Measurements from ENCODE around the gene SEL1L.

SEL1L gene

DNA sequence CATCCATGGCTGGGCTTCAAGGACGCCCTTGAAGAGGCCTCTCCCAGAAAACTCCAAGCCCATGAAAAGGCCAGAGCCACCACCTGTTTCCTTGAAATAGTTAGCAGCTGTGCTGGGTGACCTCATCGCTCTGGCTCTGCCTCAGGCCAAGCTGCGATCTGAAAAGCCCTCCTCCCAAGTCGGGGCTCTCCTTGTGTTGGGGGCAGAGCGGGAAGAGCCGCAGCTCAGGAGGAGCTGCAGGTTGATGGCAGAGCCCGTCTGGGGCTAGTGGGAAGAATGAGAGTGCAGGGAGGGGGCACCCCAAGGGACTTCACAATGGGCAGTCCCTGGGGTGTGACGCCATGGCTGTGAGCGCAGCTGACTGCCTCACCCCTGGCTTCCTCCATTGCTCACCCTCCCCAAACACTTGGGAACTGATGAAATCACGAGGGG, 83.5 kb downstream of the SEL1L start:
- Histone ChIP-seq H4K20me1 (no peaks in the 10 kb centered on the region), H3K27me3 (no peaks in the 10 kb centered on the region), H3K4me3 (no peak overlapping the region), H3K4me2 (peak overlapping the region; percentile 82), H3K9ac (no peak overlapping the region), H3K36me3 (no peaks in the 10 kb centered on the region), H3K9me3 (0 out of 2 replicates have a peak, but pooled peaks cover 3% of the 10 kb centered on the region), H3K4me1 (peaks cover 45% of the 10 kb centered on the region), H3K27ac (no peak overlapping the region)
- TF ChIP-seq Cebpa-rat (IDR thresholded peaks at IDR 0.05): no peak

DNA sequence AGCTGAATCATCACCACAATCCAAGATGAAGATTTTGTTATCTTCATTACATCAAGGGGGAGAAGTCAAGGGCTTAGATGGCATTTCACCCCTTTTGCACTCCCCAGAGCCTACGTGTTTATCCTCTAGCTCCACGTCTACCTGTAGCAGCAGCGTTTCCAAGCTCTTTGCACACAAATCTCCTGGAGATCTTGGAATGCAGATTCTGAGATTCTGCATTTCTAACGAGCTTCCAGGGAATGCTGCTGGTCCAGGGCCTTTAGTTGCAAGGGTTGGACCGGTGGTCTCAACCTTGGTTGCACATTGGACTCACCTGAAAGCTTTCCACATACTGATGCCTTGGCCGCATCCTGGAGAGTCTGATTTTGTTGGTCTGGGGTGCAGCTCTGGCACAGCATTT, 84.1 kb downstream of the SEL1L start:
- no peak overlapping the region for H3K27ac ChIP-seq
- H3K27me3 ChIP-seq: no peaks in the 10 kb centered on the region
- peaks cover 3% of the 10 kb centered on the region; the same call in 1 of the 2 replicates for H3K9me3 ChIP-seq
- peak overlapping the region; percentile 82 for H3K4me2 ChIP-seq
- H3K9ac ChIP-seq: no peak overlapping the region
- H3K36me3 ChIP-seq: no peaks in the 10 kb centered on the region
- H4K20me1 ChIP-seq: no peaks in the 10 kb centered on the region
- H3K4me1 ChIP-seq: peaks cover 40% of the 10 kb centered on the region
- TF ChIP-seq Cebpa-rat (IDR thresholded peaks at IDR 0.05): no peak
- H3K4me3 ChIP-seq: no peak overlapping the region

DNA sequence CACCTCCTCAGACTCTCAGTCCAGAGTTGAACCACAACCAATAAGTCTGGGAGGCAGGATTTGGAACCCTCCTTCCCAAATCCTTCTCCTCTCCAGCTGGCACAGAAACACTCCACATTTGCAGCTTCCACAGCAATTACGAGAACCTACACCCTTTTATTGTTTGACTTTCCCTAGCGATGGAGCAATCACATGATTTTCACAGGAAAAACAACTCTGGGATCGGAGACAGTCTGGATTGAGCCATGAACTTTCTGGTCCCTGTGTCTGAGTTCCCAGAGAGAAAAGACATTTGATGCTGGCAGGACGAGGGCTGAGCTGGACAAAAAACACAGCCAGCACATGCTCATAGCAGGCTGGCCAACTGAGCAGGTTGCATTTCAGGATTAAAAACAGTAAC, 84.5 kb downstream of the SEL1L start:
- Histone ChIP-seq H4K20me1 (no peaks in the 10 kb centered on the region), H3K36me3 (no peaks in the 10 kb centered on the region), H3K4me3 (no peak overlapping the region), H3K4me1 (peaks cover 38% of the 10 kb centered on the region), H3K9me3 (peaks cover 3% of the 10 kb centered on the region; the same call in 1 of the 2 replicates), H3K9ac (no peak overlapping the region), H3K4me2 (peak overlapping the region; percentile 82; the same call in 1 of the 2 replicates), H3K27me3 (no peaks in the 10 kb centered on the region), H3K27ac (no peak overlapping the region)
- TF ChIP-seq Cebpa-rat (IDR thresholded peaks at IDR 0.05): no peak

DNA sequence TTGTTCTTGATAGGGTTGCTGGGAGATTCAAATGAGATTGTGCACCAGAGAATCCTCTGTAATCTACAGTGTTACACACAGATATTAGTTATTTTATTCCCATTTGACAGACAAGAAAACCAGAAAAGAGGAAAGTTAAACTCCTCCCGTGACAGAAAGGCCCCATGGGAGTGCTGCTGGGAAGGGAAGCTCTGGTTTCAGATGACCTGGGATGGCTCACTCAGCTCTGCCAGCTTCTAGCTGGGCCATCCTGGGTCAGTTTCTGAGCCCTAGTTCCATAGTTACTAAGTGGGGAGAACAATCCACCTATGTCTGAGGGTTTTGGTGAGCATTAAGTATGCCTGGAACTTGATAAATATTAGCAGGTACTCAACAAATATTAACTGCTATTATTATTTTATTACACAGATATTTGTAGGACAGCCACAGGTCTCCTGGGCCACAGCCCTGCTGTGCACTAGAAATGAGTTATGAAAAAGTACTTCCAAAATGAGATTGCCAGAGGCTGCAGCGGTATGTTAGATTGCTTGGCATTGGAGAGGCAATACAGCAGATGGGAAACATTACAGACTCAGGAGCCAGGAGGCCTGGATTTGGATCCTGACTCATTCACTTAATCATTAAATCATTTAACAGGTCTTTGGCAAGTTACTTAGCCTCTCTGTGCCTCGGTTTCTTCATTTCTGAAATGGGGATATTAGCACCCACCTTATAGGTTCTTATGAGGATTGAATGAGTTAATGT, 86.5 kb downstream of the SEL1L start:
- Histone ChIP-seq H3K9me3 (peaks cover 14% of the 10 kb centered on the region), H3K9ac (no peak overlapping the region), H3K4me1 (peaks cover 26% of the 10 kb centered on the region), H3K27ac (no peak overlapping the region), H3K36me3 (no peaks in the 10 kb centered on the region), H3K4me2 (no peak overlapping the region), H3K27me3 (no peaks in the 10 kb centered on the region), H3K4me3 (no peak overlapping the region), H4K20me1 (no peaks in the 10 kb centered on the region)
- no peak for TF ChIP-seq Cebpa-rat (IDR thresholded peaks at IDR 0.05)

DNA sequence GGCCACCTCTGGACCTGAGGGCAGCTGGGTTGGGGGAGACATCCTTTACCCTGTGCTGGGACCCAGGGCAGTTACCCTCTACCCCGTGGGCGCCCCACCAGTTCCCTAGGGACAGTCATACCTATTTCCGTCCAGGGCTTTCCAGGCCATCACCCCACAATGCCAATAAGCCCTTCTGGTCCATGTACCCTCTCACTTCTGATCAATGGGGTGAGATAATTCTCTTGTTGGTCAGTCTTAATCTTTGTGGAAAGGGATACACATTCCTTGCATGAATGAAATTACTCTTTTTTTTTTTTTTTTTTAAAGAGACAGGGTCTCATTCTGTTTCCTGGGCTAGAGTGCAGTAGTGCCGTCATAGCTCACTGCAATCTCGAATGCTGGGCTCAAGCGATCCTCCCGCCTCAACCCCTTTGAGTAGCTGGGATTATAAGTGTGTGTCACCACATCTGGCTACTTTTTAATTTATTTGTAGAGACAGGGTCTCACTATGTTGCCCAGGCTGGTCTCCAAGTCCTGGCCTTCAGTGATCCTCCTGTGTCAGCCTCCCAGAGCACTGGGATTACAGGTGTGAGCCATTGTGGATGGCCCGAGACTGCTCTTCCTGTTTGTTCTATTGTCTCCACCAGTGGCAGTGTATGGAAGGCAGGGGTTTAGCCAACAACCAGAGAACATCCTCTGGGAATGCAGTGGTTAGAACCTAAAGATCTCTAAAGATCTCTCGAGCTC, 87.2 kb downstream of the SEL1L start:
- H4K20me1 ChIP-seq: no peaks in the 10 kb centered on the region
- no peak overlapping the region for H3K4me2 ChIP-seq
- H3K9ac ChIP-seq: no peak overlapping the region
- peaks cover 19% of the 10 kb centered on the region for H3K4me1 ChIP-seq
- H3K27ac ChIP-seq: no peak overlapping the region
- H3K36me3 ChIP-seq: no peaks in the 10 kb centered on the region
- H3K27me3 ChIP-seq: no peaks in the 10 kb centered on the region
- peaks cover 14% of the 10 kb centered on the region for H3K9me3 ChIP-seq
- no peak overlapping the region for H3K4me3 ChIP-seq
- no peak for TF ChIP-seq Cebpa-rat (IDR thresholded peaks at IDR 0.05)

DNA sequence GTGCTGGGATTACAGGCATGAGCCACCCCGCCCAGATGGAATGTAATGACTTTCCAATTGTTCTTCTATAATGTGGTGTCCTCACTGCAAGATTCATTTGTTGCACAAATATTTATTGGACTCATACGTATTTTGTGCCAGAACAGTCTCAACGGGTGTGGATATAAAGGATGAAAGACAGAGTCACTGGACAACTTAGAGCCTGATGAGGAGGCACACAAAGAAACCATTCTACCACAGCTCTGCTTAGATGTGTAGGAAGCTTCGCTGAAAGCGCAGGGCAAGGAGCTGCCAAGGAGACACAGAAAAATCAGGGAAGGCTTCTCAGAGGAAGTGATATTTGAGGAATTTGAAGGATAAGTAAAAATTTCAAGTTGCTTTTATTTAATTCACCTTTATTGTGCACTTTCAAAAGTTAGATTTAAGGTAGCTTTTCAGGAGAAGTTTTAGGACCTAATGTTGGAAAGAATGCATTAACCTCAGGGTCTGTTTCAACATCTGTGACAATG, 92.0 kb downstream of the SEL1L start:
- H4K20me1 ChIP-seq: no peaks in the 10 kb centered on the region
- peaks cover 22% of the 10 kb centered on the region for H3K9me3 ChIP-seq
- no peak overlapping the region for H3K9ac ChIP-seq
- H3K27me3 ChIP-seq: peaks cover 21% of the 10 kb centered on the region
- H3K36me3 ChIP-seq: no peaks in the 10 kb centered on the region
- no peaks in the 10 kb centered on the region for H3K4me1 ChIP-seq
- no peak overlapping the region for H3K4me2 ChIP-seq
- TF ChIP-seq Cebpa-rat (IDR thresholded peaks at IDR 0.05): no peak
- H3K27ac ChIP-seq: no peak overlapping the region
- H3K4me3 ChIP-seq: no peak overlapping the region

DNA sequence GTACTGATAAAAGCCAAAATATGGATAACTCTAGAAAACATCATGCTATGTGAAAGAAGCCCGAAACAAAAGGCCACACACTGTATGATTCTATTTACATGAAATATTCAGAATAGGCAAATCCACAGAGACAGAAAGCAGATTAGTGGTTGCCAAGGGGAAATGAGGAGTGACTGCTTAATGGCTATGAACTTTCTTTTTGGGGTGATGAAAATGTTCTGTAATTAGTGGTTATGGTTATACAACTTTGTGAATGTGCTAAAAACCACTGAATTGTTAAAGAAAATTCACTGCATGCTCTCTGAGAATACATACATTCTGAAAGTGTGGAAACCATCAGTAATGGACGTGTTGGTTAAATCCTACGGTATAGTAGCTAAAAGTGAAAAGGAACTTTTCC, 93.6 kb downstream of the SEL1L start:
- Histone ChIP-seq H3K9me3 (peaks cover 35% of the 10 kb centered on the region), H3K4me1 (no peaks in the 10 kb centered on the region), H3K4me2 (no peak overlapping the region), H3K27me3 (peaks cover 38% of the 10 kb centered on the region), H3K36me3 (no peaks in the 10 kb centered on the region), H3K9ac (no peak overlapping the region), H3K4me3 (no peak overlapping the region), H4K20me1 (no peaks in the 10 kb centered on the region), H3K27ac (no peak overlapping the region)
- no peak for TF ChIP-seq Cebpa-rat (IDR thresholded peaks at IDR 0.05)

DNA sequence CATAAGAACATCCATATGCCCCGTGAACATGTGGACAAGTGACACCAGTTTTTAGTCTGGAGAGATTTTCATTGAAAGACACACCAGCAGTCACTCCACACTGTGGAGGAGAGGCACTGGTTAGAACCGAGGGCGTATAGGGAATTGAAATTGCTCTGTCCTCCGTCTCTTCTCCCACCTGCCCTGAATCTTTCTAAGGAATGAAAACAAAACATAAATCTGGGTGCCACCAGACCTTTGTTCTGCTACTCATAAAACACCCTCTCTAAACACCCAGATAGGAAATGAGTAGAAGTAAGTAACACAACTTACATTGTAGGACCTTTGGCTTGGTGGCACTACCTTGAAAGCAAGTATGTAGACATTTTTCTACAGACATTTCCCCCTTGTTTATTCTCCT, 96.4 kb downstream of the SEL1L start:
- Histone ChIP-seq H3K27me3 (peaks cover 59% of the 10 kb centered on the region), H3K36me3 (no peaks in the 10 kb centered on the region), H3K27ac (no peak overlapping the region), H3K4me3 (no peak overlapping the region), H3K9ac (no peak overlapping the region), H3K4me1 (no peaks in the 10 kb centered on the region), H4K20me1 (no peaks in the 10 kb centered on the region), H3K9me3 (peaks cover 25% of the 10 kb centered on the region), H3K4me2 (no peak overlapping the region)
- no peak for TF ChIP-seq Cebpa-rat (IDR thresholded peaks at IDR 0.05)

DNA sequence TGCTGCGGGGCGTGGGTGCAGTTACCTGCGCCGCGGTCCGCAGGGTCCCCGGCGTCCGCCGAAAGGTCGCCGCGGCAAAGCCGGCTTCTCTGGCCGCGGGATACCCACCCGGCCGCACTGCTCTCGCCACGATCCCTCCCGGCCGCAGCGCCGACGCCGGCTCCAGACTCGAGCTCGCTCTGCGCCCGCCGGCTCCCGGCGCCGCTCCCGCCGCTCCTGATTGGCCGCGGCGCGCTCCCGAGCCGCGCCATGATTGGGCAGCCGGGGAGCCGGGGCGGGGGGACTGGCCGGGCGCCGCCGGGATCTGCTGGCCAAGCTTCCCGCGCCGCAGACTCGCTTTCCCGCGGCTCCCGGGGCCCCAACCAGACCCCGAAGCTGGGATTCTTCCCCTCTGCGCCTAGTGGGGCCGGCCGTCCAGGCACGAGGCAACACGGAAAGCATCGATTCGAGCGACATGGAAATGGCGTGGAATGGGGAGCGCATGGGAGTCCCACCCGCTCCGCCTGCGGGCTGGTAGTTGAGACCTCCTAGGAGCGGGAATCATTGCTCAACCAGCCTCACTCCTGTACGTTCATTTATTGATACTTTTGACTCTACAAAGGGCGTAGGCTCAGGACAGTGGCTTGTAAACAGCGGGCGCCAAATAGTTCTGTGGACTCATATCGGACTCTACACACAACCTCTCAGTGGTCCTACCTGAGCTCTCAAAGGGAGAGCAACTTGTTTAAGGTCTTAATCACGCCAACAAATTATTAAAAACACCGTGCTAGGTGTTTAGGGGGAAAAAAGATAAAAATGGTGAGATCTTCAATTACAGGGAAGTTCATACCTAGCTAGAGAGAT, 97.1 kb downstream of the SEL1L start:
- Histone ChIP-seq H4K20me1 (no peaks in the 10 kb centered on the region), H3K9me3 (peaks cover 25% of the 10 kb centered on the region), H3K9ac (no peak overlapping the region), H3K27me3 (peaks cover 59% of the 10 kb centered on the region), H3K4me1 (no peaks in the 10 kb centered on the region), H3K27ac (no peak overlapping the region), H3K36me3 (no peaks in the 10 kb centered on the region), H3K4me2 (peak overlapping the region; percentile 66), H3K4me3 (peak overlapping the region; percentile 58)
- TF ChIP-seq Cebpa-rat (IDR thresholded peaks at IDR 0.05): no peak
